ENCODE measurements around the gene RCOR1.

The RCOR1 gene

GRCh38 chr14:102708494-102708893, 116.0 kb downstream of the RCOR1 start:
- no peak for DNase-seq (ENCODE audit: low spot score)
- no peak for FAIRE-seq

- DNase-seq (ENCODE audit: low spot score), result no peak
- FAIRE-seq, result no peak
Measured at GRCh38 chr14:102711207-102711606, 118.8 kb downstream of the RCOR1 start.

GRCh38 chr14:102711946-102712345, 119.5 kb downstream of the RCOR1 start:
- FAIRE-seq (no peak), DNase-seq (ENCODE audit: low spot score) (no peak)

- FAIRE-seq (no peak), DNase-seq (ENCODE audit: low spot score) (no peak)
Measured at GRCh38 chr14:102717276-102717675, 124.8 kb downstream of the RCOR1 start.

GRCh38 chr14:102722646-102723045, 130.2 kb downstream of the RCOR1 start:
- no peak for DNase-seq (ENCODE audit: low spot score)
- no peak for FAIRE-seq

GRCh38 chr14:102723650-102724049, 131.2 kb downstream of the RCOR1 start:
- no peak for FAIRE-seq
- no peak for DNase-seq (ENCODE audit: low spot score)

- DNase-seq (ENCODE audit: low spot score) (no peak), FAIRE-seq (no peak)
Measured at GRCh38 chr14:102726191-102726949, 133.9 kb downstream of the RCOR1 start.

- DNase-seq (ENCODE audit: low spot score), result no peak
- no peak for FAIRE-seq
Measured at GRCh38 chr14:102727336-102728095, 135.1 kb downstream of the RCOR1 start.

GRCh38 chr14:102728501-102728900, 136.1 kb downstream of the RCOR1 start:
- FAIRE-seq (no peak), DNase-seq (ENCODE audit: low spot score) (no peak)

GRCh38 chr14:102729268-102729667, 136.8 kb downstream of the RCOR1 start:
- DNase-seq (ENCODE audit: low spot score) (no peak), FAIRE-seq (no peak)

GRCh38 chr14:102729825-102730224, 137.4 kb downstream of the RCOR1 start:
- no peak for FAIRE-seq
- DNase-seq (ENCODE audit: low spot score), result no peak

GRCh38 chr14:102731101-102731870, 138.8 kb downstream of the RCOR1 start:
- no peak for FAIRE-seq

GRCh38 chr14:102731871-102732800, 139.7 kb downstream of the RCOR1 start:
- FAIRE-seq (no peak), DNase-seq (ENCODE audit: low spot score) (no peak)

More at GRCh38 chr14:102731101-102731870, 138.8 kb downstream of the RCOR1 start:
- DNase-seq (ENCODE audit: low spot score), result no peak

- DNase-seq (ENCODE audit: low spot score), result no peak
- FAIRE-seq, result no peak
Measured at GRCh38 chr14:102732924-102733323, 140.5 kb downstream of the RCOR1 start.

GRCh38 chr14:102733326-102733725, 140.9 kb downstream of the RCOR1 start:
- no peak for DNase-seq (ENCODE audit: low spot score)
- no peak for FAIRE-seq

- FAIRE-seq (no peak), DNase-seq (ENCODE audit: low spot score) (no peak)
Measured at GRCh38 chr14:102734436-102734835, 142.0 kb downstream of the RCOR1 start.

- no peak for DNase-seq (ENCODE audit: low spot score)
- FAIRE-seq, result no peak
Measured at GRCh38 chr14:102736956-102737355, 144.5 kb downstream of the RCOR1 start.

- no peak for FAIRE-seq
- no peak for DNase-seq (ENCODE audit: low spot score)
Measured at GRCh38 chr14:102737402-102738372, 145.2 kb downstream of the RCOR1 start.

GRCh38 chr14:102738373-102739189, 146.1 kb downstream of the RCOR1 start:
- FAIRE-seq (no peak), DNase-seq (ENCODE audit: low spot score) (no peak)
